GM18526 (cell line): ENCODE measurements around the gene SLC9A3.

Experiments
- POLR2A ChIP-seq: IDR thresholded peaks from 3 replicates; pipeline ENCODE4 v1.6.1; 2011; ENCODE audit not compliant: insufficient read length; ENCODE audit errors: extremely low read depth

Gene SLC9A3

DNA sequence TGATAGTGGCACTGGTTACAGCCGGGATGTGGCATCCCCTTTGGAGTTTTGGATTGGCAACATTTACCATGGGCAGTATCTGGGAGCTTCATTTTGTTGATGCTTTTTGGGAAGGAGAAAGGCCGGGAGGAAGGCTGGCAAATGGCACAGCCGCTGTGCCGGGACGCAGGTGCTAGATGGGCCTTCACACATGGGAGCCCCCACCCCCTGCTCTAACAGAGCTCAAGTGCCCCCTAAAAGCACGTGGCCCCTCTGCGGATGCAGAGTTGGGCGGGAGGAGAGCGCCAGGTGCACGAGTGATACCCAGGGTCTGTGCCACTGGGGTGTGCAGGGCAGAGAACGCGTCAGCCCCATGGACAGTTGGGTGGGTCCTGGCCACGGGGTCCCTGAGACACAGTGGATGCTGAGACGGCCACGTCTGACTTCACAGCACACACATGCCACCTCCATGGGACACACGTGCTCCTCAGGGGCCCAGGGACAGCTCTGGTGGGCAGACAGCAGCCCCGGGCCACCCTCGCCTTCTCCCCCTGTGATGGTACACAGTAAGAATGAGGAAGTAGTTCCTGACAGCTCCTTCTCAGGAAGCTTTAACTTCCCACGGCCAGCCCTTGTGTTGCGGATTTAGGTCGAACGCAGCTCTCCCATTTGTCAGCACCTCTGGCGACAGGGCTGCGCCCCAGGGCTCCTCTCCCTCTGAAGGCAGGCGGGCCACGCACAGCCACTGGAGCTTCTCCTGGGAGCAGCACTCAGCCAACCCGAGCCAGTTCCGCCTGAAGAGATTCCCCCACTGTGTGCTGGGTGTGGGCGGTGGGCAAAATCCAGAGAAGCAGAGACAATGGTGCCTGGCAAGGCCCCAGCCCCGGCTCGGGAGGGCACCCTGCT, 10.8 kb downstream of the SLC9A3 start:
- no peak for TF ChIP-seq POLR2A

DNA sequence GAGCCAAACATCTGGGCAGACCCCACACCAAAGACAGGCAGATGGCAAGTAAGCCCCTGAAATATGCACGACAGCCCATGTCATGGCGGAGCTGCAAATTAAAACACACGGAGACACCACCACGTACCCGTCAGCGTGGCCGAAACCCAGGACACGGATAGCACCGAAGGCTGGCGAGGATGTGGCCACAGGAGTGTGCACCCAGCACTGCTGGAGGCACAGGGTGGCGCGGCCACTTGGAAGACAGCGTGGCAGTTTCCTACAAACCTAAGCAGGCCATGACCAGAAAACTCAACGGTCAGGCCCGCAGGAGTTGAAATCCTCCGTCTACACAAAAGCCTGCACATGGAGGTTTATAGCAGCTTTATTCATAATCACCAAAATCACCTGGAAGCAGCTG, 12.8 kb downstream of the SLC9A3 start:
- TF ChIP-seq POLR2A = no peak

DNA sequence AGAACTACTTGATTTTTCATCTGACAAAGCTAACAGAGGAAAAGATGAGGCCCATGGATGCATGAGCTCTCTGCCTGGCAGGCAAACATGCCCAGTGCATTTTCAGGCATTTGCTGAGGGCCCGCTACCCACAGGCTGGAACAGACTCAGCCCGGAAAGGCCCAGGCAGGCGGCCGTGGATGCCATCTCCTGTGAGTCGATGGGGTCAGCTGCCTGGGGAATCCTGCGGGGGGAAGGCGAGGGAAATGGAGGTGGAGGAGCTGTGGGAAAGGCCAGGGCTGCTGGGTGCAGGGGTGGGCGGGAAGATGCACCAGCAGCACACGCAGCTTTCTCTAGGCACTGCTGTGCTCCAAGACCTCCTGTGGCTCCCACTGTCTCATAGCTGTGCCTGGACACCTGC, 13.7 kb downstream of the SLC9A3 start:
- TF ChIP-seq POLR2A = no peak

DNA sequence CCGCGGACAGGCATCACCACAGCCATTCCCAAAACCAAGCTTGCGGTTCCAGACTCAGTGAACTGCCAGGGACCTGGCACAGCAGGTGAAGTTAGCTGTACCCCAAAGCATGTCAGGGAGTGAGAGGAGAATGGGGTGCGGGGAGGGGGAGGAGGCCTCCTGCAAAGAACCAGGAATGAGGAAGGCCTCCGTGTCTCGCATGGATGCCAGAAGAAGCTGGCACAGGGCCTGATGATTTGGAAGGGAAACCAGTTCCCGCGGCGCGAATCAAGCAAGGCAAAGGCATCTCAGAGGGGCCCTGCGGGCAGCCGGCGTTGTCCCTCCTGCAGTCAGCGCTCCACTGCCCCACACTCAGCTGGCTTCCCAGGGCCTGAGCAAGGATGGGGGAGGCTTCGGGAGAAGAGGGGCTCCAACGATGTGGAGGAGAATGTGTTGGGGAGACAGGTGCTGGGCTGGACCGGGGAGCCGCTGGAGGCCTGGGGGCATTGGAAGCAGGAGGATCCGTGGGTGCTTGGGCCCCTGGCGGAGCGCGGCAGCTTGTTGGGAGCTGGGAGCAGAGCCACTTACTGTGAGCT, 14.6 kb downstream of the SLC9A3 start:
- TF ChIP-seq POLR2A = no peak

DNA sequence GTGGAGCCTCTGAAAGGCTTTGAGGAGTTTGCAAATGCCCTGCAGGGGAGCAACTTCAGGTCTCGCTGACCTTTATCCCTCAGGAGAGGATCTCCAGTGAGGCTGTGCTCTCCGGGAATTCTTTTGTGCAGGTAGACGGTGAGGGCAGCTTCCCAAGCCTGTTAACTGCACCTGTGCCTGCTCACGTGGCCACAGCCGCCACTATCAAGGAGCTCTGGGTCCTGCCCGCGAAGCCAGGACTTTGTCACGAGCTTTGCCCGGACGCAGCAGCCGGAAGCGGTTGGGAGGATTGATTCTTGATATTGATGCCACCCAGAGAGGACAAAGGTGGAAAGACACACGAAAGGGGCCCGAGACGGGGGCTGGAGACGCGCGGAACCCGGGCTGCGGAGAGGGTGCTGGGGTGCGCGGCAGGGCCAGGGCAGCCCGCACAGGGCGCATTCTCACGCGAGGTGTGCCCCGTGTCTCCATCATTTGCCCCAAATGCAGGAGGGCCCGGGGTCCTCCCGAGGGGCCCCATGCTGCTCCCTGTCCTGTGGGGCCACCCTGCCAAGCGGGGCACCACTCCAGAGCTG, 18.2 kb downstream of the SLC9A3 start:
- TF ChIP-seq POLR2A = no peak

DNA sequence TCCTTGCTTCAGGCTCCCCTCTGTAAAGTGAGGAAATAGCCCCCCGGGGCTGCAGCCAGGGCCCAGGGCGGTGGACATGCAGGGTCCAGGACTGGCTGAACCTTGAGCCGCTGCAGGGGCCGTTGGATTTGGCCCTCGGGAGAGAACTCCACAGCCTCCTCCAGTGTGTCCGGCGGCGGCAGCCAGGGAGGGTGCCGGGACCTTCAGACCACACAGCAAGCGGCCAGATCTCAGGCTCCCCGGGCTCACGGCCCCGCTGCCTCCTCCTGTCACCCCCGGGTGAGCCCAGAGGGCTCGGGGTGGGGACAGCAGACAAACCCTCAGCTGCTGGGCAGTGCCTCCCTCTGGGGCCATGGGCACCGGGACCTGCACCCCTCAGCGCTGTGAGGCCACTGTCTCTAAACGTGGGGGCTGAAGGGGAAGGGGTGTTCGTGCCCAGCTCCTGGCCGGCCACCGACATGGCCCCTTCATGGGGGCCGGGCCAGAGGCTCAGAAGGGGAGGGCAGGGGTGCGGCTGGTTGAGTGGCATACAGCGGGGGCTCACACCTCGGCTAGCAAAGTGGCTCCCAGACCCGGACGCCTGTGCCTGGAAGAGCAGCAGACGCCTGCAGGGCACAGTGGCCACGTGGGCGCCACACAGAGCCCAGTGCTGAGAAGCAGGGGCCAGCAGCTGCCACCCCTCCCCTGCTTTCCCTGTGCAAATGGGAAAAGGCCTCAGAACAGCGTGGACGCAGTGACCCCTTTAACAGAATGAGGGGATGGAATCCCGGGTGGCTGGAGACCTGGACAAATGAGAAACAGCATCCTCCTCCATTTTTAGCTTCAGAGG, 19.7 kb downstream of the SLC9A3 start:
- TF ChIP-seq POLR2A = no peak

DNA sequence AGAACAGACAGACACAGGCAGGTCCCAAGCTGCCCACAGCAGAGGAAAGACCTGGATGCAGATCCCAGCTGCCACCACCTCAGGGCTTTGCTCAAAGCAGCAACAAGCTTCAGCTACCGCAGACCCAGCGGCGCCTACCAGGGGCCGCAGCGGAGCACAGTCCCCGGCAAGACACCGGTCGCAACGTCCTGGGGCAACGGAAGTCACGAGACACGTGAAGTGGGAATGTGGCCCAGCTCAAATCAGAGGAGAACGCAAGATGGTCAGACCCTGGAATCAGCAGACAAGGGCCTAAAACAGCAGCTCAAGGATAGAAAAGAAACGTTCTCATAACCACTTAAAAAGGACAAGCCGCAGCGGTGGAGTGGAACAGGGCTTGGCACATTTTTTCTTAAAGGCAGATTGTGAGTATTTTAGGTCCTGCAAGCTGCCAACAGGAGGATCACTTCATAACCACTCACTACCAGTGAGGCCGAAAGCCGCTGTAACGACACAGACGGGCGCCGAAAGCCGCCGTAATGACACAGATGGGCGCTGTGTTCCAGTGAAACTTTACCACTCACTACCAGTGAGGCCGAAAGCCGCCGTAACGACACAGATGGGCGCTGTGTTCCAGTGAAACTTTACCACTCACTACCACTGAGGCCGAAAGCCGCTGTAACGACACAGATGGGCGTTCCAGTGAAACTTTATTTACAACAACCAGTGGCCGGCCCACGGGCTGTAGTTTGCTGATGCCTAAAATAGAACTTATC, 21.7 kb downstream of the SLC9A3 start:
- no peak for TF ChIP-seq POLR2A

DNA sequence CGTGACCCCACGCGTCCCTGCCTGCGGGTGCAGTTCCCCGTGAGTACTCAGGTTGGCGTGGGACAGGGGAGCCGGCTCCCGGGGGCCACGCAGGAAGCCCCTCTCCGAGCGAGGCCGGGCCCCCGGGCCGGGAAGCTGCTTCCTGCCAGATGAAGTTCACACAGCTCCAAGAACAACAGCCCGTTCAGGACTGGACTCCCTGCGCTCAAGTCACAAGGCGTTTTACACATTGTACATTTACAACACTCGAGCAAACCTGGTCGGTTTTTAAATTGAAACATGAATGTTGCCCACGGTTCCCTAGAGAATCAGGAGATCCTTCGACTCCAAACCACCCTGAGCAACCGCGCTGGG, 22.4 kb downstream of the SLC9A3 start:
- TF ChIP-seq POLR2A = no peak

DNA sequence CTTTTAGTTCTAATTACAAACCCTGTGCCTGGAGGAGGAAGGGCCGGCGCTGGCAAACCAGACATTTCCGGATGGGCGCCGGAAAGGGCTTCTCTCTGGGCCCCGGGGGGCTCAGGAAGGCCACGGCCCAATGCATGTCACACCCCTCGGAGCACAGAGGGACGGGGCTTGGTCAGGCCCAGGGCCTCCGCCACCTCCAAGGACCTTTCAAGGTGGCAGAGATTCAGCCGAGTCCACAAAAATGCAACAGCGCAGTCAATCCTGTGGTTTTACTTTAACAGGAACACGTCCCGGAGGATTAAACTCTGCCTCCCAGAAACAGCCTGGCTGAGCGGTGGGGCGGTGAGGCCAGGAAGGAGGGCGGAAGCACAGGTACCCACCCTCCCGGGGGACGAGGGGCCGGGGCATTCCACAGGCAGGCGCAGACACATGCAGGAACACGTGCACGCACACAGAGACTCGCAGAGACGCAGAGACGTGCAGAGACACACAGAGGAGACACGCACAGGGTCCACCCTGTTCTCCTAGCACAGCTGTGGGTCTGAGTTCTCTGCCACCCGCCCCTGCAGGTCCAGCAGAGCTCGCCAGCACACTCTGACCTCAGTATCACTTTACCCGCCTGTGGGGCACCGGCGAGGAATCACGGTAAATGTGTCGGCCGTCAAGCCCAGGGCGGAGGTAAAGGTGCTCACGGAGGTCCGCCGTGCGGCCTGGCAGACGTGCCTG, 23.0 kb downstream of the SLC9A3 start:
- TF ChIP-seq POLR2A = no peak

DNA sequence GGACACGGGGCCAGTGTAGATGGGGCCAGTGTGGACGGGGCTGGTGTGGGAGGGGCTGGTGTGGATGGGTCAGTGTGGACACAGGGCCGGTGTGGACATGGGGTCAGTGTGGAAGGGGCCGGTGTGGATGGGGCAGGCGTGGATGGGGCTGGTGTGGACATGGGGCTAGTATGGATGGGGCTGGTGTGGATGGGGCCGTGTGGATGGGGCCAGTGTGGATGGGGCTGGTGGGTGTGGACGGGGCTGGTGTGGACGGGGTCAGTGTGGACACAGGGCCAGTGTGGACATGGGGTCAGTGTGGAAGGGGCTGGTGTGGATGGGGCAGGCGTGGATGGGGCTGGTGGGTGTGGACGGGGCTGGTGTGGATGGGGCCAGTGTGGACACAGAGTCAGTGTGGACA, 23.8 kb downstream of the SLC9A3 start:
- TF ChIP-seq POLR2A = no peak

DNA sequence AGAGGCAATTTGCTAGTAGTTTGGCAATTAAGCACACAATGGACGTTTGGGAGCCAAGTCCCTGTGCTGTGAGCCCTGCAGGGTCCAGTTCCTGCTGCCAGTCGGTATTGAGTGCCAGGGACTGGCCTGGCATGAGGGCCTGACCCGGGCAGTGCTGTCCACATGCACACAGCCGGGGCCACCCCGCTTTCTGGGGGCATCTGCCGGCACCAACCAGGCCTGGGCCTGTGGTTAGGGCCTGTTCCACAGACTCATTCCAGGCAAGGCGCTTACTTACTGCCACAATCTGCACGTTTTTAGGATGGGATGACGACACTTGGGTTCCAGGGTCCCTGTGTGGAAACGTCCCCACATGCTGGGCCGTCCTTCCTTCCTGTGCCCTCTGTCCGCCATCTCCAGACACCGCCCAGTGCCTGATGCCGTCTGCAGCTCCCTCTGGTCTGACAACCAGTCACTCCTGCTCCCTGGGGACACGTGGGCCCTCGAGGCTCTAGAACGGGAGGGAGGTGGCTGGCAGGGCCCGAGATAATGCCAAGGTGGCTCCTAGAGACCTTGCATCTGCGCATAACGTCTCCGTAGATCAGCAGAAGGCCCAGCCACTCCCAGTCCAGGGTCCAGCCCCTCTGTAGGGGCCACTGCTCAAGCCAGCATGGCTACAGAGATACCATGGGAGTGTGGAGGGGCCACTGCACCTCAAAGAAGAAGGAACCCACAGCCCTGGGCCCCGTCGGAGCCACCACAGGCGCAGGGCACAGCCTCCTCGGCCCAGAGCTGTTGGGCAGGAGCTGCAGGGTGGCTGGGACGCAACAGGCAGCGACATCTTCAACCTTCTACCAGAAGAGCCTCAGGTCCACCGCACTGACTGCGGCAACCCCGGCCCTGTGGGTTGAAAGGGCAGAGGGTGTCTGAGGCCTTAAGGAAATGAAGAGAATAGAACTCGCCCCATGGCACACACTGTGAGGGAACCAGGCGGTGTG, 24.7 kb downstream of the SLC9A3 start:
- no peak for TF ChIP-seq POLR2A

DNA sequence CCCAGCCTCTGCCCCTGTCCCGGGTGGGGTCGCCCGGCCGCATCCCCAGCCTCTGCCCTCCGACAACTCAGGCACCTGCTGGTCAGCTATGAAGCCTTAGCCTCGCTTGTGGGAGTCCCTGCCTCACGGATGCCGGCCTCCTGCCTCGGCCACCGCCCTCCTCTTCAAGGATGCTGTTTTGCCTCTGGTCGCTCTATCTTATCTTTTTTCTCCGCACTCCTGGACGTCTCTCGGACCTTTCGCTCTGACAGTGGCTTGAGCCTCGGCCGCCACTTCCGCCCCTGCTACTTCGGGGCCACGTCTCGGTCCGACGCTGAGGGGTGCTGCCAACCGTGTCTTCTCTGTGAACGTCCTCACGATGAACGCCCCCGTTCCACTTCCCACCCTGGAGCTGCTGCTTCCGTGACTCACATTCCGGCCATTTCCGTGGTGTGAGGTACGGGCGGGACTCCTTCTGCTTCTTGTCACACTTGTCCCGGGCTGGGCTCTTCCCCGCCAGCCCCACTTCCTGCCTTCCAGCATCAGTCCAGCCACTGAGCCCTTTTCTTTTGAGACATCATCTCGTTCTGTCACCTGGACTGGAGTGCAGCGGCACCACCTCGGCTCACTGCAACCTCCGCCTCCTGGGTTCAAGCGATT, 26.3 kb downstream of the SLC9A3 start:
- no peak for TF ChIP-seq POLR2A
